RPMI7951 (cell line): ENCODE measurements around the gene OR9Q1. TPM values are rescaled to one million over a fixed set of nuclear protein-coding genes. Genes with fewer than 3 reads are reported as not detected.
"Not testable (repeated sequence)": the region's sequence is repeated elsewhere in the genome, so short reads cannot be mapped to it uniquely, and the experiment has no call there.

Experiments
- DNase-seq: peaks from one replicate; pipeline ENCODE4 v3.0.0-alpha.2; 2012; ENCODE audit warnings: low read depth
- total RNA-seq: library from RNA; depleted of rRNA; stranded (reverse); fragments of >200 nt; shearing (Covaris generic); gene quantifications from 2 replicates; pipeline ENCODE4 v1.2.3, GENCODE V29; 2014

Gene OR9Q1
- total RNA-seq, 1 experiment from 2014 or later = not detected

GRCh38 chr11:58133309-58134076, 109.8 kb downstream of the OR9Q1 start:
- no peak for DNase-seq

- DNase-seq = no peak
Observed at GRCh38 chr11:58134151-58134550, 110.5 kb downstream of the OR9Q1 start.

- no peak for DNase-seq
Observed at GRCh38 chr11:58135171-58135570, 111.5 kb downstream of the OR9Q1 start.

DNA sequence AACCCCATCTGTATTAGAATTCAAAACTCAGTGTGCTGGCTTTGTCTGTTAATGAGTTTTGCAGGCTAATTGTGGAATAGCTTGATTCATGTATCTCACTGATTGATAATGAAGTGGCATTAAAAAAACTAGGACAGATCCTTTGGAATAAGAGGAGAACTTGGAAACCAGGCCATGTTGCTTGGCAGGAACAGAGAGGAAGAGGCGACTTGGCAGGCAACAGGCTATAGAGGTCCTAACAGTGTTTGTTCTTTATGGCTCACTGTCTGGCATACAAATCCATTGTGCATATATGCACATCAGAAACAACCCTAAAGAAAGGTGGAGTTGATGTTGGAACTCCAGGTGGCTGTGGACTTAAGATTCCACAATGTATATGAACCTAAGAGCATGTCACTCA, 119.1 kb downstream of the OR9Q1 start:
- no peak for DNase-seq

- no peak for DNase-seq
Observed at GRCh38 chr11:58152781-58153180, 129.1 kb downstream of the OR9Q1 start.

- DNase-seq = no peak
Observed at GRCh38 chr11:58164389-58164788, 140.7 kb downstream of the OR9Q1 start.

DNA sequence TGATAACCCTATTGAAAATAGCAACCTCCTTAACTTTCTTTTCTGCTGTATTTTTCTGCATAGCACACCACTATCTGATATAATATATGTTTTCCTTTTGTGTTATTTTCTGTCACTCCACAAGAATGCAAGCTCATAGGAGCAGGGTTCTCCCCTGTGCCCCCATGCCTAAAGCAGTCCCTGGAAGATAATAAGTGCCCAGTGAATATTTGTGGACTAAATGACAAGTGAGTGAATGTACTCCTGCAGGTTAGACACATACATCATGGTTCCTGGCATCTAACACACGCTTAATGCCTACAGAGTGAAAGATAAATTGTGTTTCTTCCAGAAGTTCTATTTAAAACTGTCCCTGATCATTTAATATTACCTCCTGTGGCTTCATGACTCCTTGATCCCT, 141.3 kb downstream of the OR9Q1 start:
- DNase-seq = no peak

- DNase-seq = no peak
Observed at GRCh38 chr11:58165504-58166106, 141.9 kb downstream of the OR9Q1 start.

GRCh38 chr11:58177409-58178054, 153.9 kb downstream of the OR9Q1 start:
- no peak for DNase-seq

DNA sequence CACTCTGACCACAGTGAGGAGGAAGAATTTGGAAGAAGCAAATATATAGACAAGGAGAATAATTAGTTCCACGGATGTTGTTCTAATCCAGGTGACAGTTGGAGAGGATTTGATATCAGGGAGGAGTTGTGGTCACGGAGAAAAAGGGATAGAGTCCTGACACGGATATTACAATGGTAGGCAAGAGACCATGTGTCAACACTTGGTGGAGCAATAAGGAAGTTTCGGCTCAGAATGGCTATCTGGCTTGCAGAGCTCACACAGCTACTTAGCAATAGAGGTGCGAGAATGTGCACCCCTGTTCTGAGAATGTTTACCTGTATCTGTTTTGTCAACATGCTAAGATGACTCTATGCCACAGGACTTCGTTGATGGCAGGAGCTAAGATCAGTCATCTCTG, 154.8 kb downstream of the OR9Q1 start:
- DNase-seq = no peak

DNA sequence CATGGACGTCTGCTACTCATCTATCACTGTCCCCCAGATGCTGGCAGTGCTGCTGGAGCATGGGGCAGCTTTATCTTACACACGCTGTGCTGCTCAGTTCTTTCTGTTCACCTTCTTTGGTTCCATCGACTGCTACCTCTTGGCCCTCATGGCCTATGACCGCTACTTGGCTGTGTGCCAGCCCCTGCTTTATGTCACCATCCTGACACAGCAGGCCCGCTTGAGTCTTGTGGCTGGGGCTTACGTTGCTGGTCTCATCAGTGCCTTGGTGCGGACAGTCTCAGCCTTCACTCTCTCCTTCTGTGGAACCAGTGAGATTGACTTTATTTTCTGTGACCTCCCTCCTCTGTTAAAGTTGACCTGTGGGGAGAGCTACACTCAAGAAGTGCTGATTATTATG, 156.0 kb downstream of the OR9Q1 start:
- DNase-seq = peak; percentile 3

- DNase-seq = no peak
Observed at GRCh38 chr11:58186938-58187337, 163.3 kb downstream of the OR9Q1 start.

DNA sequence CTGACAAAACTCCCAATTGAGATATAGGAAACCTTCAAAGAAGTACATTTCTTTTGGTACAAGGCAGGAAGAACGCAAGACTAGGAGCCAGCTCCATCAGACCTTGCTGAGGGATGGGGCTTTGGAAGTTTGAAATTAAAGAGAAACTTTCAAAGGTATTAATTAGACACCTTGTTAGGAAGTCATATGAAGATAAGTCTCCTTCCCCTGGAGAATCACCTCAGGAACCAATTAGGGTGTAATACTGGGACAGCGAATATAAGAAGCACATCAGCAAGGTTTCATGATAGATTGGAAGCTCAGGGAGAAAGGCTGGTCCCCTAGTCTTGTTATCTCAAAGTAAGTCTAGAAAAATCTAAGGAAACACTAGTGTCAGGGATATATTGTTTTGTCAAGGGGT, 165.1 kb downstream of the OR9Q1 start, which contains the start of gene OR9Q2:
Gene OR9Q2, plus strand, starts transcription at position 301 of the 400 bp plus-strand sequence. CDS start 1,421 bp downstream, outside the sequence.
- DNase-seq = no peak

DNA sequence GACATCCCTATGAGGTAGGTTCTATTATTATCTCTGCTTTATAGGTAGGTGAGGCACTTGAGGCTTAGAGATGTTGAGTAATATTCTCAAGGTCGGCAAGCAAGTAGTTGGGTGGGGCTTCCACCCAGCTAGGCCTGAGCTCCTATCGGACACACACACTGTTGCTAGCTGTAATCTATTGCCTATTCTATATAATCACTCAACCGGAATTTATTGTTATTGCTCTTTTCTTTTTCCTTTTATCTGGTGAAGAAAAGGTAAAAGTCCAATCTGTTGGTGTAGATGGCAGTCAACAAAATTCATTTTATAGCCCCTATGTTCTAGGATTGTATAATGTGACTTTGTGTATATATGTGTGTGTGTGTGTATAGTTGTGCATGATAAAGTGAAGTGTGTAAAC, 168.5 kb downstream of the OR9Q1 start:
- DNase-seq = no peak

DNA sequence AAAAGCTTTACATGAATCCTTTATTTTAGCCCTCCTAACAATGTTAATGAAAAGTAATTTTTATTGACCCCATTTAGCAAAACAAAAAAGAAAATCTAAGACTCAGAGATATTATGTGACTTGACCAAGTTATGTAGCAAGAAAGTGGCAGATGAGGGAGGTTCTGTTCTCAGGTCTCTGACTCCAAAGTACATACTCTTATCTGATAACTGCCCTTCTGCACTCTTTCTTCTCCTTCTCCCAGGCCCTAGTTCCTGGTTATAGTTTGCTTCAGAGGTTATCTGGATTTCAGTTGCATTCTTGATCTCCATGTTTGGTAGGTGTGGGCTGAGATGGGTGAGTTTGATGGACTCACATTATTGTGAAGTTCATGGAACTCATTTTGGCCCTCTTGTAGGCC, 169.7 kb downstream of the OR9Q1 start:
- no peak for DNase-seq

- no peak for DNase-seq
Observed at GRCh38 chr11:58195939-58196338, 172.3 kb downstream of the OR9Q1 start.

GRCh38 chr11:58199271-58199670, 175.6 kb downstream of the OR9Q1 start:
- no peak for DNase-seq

- no peak for DNase-seq
Observed at GRCh38 chr11:58204042-58204441, 180.4 kb downstream of the OR9Q1 start, which contains the start of gene OR1S2. TSS of gene OR1S2 (minus strand) at chr11:58204142. CDS start at chr11:58204142, 0 bp downstream.

DNA sequence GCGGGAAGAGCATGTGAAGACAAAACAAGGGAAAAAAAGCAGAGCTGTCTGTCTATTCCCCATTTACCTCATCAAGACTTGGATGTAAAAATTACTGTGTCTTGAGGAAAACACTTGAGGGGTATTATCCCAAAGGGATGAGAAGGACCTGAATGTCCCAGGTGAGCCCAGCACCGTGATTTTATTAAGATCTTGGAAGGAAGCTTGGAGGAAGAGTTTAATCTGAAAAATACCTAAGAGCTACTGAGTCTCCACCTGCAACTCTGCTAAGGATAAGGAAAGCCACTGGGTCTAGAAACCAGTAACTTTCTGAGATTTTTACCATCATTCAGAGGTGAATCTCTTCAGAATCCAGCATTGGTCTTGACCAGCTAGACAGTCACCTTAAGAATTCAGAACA, 188.7 kb downstream of the OR9Q1 start, which contains the start of gene OR1S1:
Gene OR1S1, plus strand, starts transcription at position 301 of the 400 bp plus-strand sequence.
- DNase-seq = not testable (repeated sequence)

DNA sequence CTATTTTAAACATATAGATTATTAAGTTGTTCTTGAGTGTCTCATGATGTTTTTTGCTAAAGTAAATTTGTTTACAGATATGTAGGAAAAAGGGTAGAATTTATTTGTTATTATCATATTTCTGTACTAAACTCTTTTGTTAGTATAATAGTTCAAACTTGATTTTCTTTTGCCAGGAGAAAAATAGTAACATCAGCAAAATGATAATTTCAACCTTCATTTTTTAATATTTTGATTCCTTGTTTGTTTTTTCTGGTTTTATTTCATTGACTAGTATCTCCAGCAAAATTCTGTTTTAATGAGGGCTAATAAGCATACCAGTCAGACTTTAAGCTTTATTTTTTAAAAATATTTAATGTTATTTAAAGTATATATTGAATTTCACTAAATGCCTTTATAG, 192.8 kb downstream of the OR9Q1 start:
- no peak for DNase-seq

DNA sequence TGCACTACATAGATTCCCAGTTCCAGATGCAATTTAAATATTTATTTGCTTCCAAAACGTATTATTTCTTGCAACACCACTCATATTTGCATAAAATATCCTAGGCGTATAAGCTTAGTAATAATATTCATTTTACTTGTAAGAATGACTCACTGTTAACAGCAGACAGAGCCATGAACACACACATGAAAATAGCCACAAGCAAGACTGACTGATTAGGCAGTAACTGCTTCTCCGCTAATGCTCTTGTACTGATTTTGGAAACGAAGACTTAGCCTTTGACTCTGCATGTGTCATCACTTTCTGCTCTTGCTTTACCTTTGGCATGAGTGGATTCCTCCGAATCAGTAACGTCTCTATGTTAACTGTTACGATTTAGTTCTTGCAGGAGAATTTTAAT, 199.0 kb downstream of the OR9Q1 start:
- peak; percentile 57 for DNase-seq

DNA sequence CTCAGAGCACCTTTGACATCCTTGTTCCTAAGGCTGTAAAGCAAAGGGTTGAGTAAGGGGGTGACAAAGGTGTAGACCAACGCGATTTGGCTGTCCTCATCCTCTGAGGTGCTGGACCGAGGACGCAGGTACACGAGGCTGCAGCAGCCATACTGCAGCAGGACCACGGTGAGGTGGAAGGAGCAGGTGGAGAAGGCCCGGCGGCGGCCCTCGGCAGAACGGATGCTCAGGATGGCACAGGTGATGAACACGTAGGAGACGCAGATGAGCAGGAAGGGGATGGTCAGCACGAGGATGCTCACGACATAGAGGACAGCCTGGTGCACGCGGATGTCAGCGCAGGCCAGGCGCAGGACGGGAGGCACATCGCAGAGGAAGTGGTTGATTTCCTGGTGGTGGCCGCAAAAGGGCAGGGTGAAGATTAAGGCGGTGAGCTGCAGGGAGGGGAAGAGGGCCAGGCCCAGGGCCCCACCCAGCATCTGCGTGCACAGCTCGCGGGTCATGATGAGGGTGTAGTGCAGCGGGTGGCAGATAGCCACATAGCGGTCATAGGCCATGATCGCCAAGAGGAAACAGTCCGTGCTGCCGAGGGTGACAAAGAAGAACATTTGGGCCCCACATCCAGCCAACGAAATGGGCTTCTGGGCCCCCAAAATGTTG, 204.4 kb downstream of the OR9Q1 start:
- DNase-seq = no peak
